Measurements from ENCODE around the gene ZFYVE19. TPM values are rescaled to one million over a fixed set of nuclear protein-coding genes. Genes with fewer than 3 reads are reported as not detected.

ZFYVE19 gene
- total and polyA plus RNA-seq, 2 of the 4 experiments (the other 2 are of a cell fraction), result 22.6 to 29.6 TPM

- no CpG with 5 or more reads among the region's 3 CpGs for WGBS, 2 experiments (ENCODE audit: extremely low coverage in 2 of 2, insufficient read length in 1 of 2)
- dilution Hi-C loops (cut with HindIII; ENCODE audit: low sequenced_read_pairs, unreplicated experiment), result no loop called here
These were observed 14.5 kb upstream of the ZFYVE19 start for GRCh38 chr15:40792394-40792793.

More at GRCh38 chr15:40792394-40792793, 14.5 kb upstream of the ZFYVE19 start:
- Histone ChIP-seq H3K27me3 (ENCODE audit: control insufficient read depth, insufficient read depth, low read length) (no peaks in the 10 kb centered on the region), H3K14ac (replicated peaks; ENCODE audit: low read depth, low read length) (no peak overlapping the region), H3K4me1 (ENCODE audit: control insufficient read depth, insufficient read depth, low read length) (peaks cover 11% of the 10 kb centered on the region), H2AFZ (replicated peaks; ENCODE audit: low read length, poor library complexity) (no peak overlapping the region), H3K18ac (ENCODE audit: low read depth, low read length) (no peak overlapping the region), H2BK120ac (ENCODE audit: low read depth, low read length) (no peak overlapping the region), H4K8ac (ENCODE audit: low read depth in 2 of 2, low read length in 2 of 2) (no peak overlapping the region), H3K23ac (ENCODE audit: low read depth, low read length) (no peak overlapping the region), H2BK5ac (ENCODE audit: low read depth, low read length, poor library complexity, severe bottlenecking) (no peak overlapping the region), H3K4ac (ENCODE audit: low read depth, low read length) (no peak overlapping the region), H4K20me1 (ENCODE audit: insufficient read depth, low read length) (peaks cover 21% of the 10 kb centered on the region; the same call in 1 of the 2 replicates), H3K36me3 (ENCODE audit: control insufficient read depth, insufficient read depth, low read length) (peaks cover 2% of the 10 kb centered on the region; the same call in 1 of the 2 replicates), H2AK5ac (ENCODE audit: low read depth, low read length) (0 out of 2 replicates have a peak overlapping the region, but pooled peaks have one; percentile 43), H3K4me3 (ENCODE audit: insufficient read depth, low read depth, low read length) (no peak overlapping the region), H2BK20ac (ENCODE audit: low read depth, low read length) (no peak overlapping the region), H3K27ac (ENCODE audit: insufficient read depth, low read length) (no peak overlapping the region), H3K9ac (ENCODE audit: low read depth, low read length) (no peak overlapping the region), H4K91ac (ENCODE audit: insufficient read depth, low read depth, low read length) (no peak overlapping the region), H2BK15ac (ENCODE audit: low read depth, low read length) (no peak overlapping the region), H4K5ac (ENCODE audit: low read depth, low read length) (no peak overlapping the region), H3K4me2 (ENCODE audit: low read depth, low read length) (no peak overlapping the region), H3K79me1 (ENCODE audit: low read depth in 1 of 2, low read length in 2 of 2) (peaks cover 33 to 63% of the 10 kb centered on the region in 2 experiments), H3K9me3 (ENCODE audit: control insufficient read depth, insufficient read depth, low read length) (no peaks in the 10 kb centered on the region), H3K56ac (ENCODE audit: extremely low read depth, insufficient read depth, low read length) (no peak overlapping the region), H2AK9ac (replicated peaks; ENCODE audit: low read depth, low read length, poor library complexity) (no peak overlapping the region), H3K9me1 (ENCODE audit: insufficient read depth, low read length) (peaks cover 14% of the 10 kb centered on the region; the same call in 1 of the 2 replicates)
- TF ChIP-seq USF2 (IDR thresholded peaks at IDR 0.05; ENCODE audit: low read depth, low read length) (no peak), ELK1 (IDR thresholded peaks at IDR 0.05; ENCODE audit: borderline replicate concordance, low read depth, low read length) (no peak), BHLHE40 (IDR thresholded peaks at IDR 0.05; ENCODE audit: low read depth, low read length) (no peak), POLR2A (IDR thresholded peaks at IDR 0.05; ENCODE audit: low read depth, low read length) (no peak), CTCF (conservative IDR thresholded peaks at IDR 0.05; ENCODE audit: low read depth, low read length) (no peak), CHD1 (IDR thresholded peaks at IDR 0.05; ENCODE audit: low read depth, low read length) (no peak), SMC3 (IDR thresholded peaks at IDR 0.05; ENCODE audit: low read depth, low read length) (no peak), MAFK (IDR thresholded peaks at IDR 0.05; ENCODE audit: low read depth, low read length) (no peak), RAD21 (IDR thresholded peaks at IDR 0.05; ENCODE audit: low read length) (no peak), NFE2L2 (IDR thresholded peaks at IDR 0.05; ENCODE audit: low read depth, low read length) (no peak), FOS (IDR thresholded peaks at IDR 0.05; ENCODE audit: low read depth, low read length) (no peak), RFX5 (IDR thresholded peaks at IDR 0.05; ENCODE audit: low read depth, low read length) (no peak), MXI1 (IDR thresholded peaks at IDR 0.05; ENCODE audit: borderline replicate concordance, low read depth, low read length) (no peak), CEBPB (IDR thresholded peaks at IDR 0.05; ENCODE audit: low read depth, low read length) (no peak), RCOR1 (IDR thresholded peaks at IDR 0.05; ENCODE audit: insufficient replicate concordance, low read length) (no peak)
- ATAC-seq (ENCODE audit: low read depth) (no peak), DNase-seq (no peak)
- CTCF ChIA-PET, result interaction anchor here (1.0 kb wide), 1 partner anchor 12 kb away, joined by 5 read pairs; no protein-coding TSS in a partner anchor
- intact Hi-C loops (cut with micrococcal nuclease) (no loop called here), in situ Hi-C loops (cut with MboI; ENCODE audit: low sequenced_read_pairs) (no loop called here)
- POLR2A ChIA-PET (ENCODE audit: unreplicated experiment), result no interaction called here
- no TSS peak for BruUV-seq (replicated peaks)
